ENCODE measurements around the gene MED29. TPM values are rescaled to one million over a fixed set of nuclear protein-coding genes. Genes with fewer than 3 reads are reported as not detected.
A peak's percentile ranks its signal among the peaks of the same experiment; 100 is the strongest.

MED29 gene
- total and polyA plus RNA-seq, 4 donors: 17.8 to 77.7 (median 57.2) TPM

DNA sequence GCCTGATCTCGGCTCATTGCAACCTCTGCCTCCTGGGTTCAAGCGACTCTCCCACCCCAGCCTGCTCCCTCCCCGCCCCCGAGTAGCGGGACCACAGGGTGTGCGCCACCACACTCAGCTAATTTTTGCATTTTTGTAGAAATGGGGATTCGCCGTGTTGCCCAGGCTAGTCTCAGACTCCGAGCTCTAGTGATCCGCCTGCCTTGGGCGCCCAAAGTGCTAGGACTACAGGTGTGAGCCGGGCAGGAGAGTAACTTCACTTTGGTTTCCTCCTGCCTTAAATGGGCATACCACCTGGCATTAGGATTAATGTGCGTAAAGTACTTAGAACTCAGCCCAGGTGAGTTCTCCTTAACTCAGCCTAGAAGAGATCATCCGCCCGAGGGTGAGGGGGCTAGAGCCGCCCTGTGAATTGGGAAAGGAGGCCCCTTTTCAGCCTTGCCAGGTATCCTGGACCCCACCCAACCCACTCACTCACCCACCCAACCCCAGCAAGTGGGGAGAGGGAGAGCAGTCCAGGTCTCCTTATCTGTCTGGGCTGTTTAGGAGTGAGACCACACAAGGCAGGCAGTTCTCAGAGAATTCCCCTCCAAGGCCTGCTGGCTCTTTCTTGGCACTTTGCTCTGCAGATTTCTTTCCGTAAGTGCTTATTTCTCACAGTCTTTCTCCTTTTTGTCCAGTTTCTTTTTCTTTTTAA lies 14.2 kb downstream of the MED29 start:
- DNase-seq (ENCODE audit: low read depth in 4 of 6, low spot score in 6 of 6): no peak
- Histone ChIP-seq H3K36me3 (ENCODE audit: control insufficient read depth, insufficient read depth, low read length) (peaks cover 10% of the 10 kb centered on the region), H3K4me1 (ENCODE audit: control insufficient read depth, insufficient read depth, low read length) (peaks cover 67% of the 10 kb centered on the region), H3K4me3 (ENCODE audit: low read depth, low read length) (no peak overlapping the region), H3K27me3 (ENCODE audit: control insufficient read depth, insufficient read depth, low read length) (peaks cover 45% of the 10 kb centered on the region), H3K9me3 (ENCODE audit: control insufficient read depth, insufficient read depth, low read length) (no peaks in the 10 kb centered on the region), H3K27ac (ENCODE audit: low read depth, low read length) (peak overlapping the region; percentile 81)
- WGBS (ENCODE audit: insufficient coverage): 92% methylated on average over 12 of the region's 17 CpGs

- H3K27me3 ChIP-seq (ENCODE audit: control insufficient read depth, insufficient read depth, low read length): peaks cover 48% of the 10 kb centered on the region
- WGBS (ENCODE audit: insufficient coverage): 10% methylated on average over 17 of the region's 22 CpGs
- peak overlapping the region; percentile 81 for H3K27ac ChIP-seq (ENCODE audit: low read depth, low read length)
- no peaks in the 10 kb centered on the region for H3K9me3 ChIP-seq (ENCODE audit: control insufficient read depth, insufficient read depth, low read length)
- H3K36me3 ChIP-seq (ENCODE audit: control insufficient read depth, insufficient read depth, low read length): peaks cover 10% of the 10 kb centered on the region
- H3K4me3 ChIP-seq (ENCODE audit: low read depth, low read length): peak overlapping the region; percentile 92
- DNase-seq (ENCODE audit: low read depth in 4 of 6, low spot score in 6 of 6): no peak
- H3K4me1 ChIP-seq (ENCODE audit: control insufficient read depth, insufficient read depth, low read length): peaks cover 74% of the 10 kb centered on the region
These were observed 14.9 kb downstream of the MED29 start for GRCh38 chr19:39405958-39406655.

DNA sequence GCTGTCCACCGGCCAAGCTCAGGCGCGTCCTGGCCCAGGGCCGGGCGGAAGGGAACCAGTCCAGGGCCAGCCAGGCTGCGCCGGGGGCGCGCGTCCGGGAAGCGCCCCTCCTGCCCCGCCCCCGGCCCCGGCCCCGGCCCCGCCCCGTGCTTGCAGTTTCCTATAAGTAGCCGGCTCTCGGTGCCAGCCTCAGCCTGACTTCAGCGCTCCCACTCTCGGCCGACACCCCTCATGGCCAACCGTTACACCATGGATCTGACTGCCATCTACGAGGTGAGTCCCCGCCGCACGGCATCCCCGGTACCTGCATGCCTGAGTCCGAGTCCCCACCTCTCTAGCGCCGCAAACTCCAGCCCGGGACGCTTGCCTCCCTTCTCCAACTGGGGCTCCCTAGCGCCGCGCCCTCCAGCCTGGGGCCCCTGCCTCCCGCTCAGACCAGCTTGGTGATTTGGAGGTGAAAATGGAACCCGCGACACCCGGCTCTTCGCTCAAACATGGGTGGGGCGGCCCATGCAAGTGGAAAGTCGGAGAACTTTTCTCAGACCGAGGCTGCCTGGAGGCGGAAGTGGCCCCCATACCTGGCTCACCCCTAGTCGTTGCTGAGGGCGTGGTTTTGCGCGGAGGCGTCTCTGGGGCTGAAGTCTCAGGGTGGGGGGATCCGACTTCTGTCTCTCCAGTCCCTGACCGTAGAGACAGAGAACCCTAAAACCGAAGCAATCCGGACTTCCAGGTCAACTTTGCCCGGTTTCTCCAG lies 15.7 kb downstream of the MED29 start, which contains the start of gene ZFP36:
Gene ZFP36, plus strand, starts transcription at position 192 of the 754 bp plus-strand sequence. Its CDS starts 58 bp downstream, at position 250.
- H3K9me3 ChIP-seq (ENCODE audit: control insufficient read depth, insufficient read depth, low read length): no peaks in the 10 kb centered on the region
- H3K27ac ChIP-seq (ENCODE audit: low read depth, low read length): peak within 1 kb of the TSS; percentile 92
- under 1% methylated on average over 55 of the region's 56 CpGs for WGBS (ENCODE audit: insufficient coverage)
- peaks cover 10% of the 10 kb centered on the region for H3K36me3 ChIP-seq (ENCODE audit: control insufficient read depth, insufficient read depth, low read length)
- H3K27me3 ChIP-seq (ENCODE audit: control insufficient read depth, insufficient read depth, low read length): peaks cover 48% of the 10 kb centered on the region
- DNase-seq (ENCODE audit: low read depth in 4 of 6, low spot score in 6 of 6): peak in 2 of 6 donors; percentile 52 to 83
- peaks cover 72% of the 10 kb centered on the region for H3K4me1 ChIP-seq (ENCODE audit: control insufficient read depth, insufficient read depth, low read length)
- H3K4me3 ChIP-seq (ENCODE audit: low read depth, low read length): peak within 1 kb of the TSS; percentile 92

DNA sequence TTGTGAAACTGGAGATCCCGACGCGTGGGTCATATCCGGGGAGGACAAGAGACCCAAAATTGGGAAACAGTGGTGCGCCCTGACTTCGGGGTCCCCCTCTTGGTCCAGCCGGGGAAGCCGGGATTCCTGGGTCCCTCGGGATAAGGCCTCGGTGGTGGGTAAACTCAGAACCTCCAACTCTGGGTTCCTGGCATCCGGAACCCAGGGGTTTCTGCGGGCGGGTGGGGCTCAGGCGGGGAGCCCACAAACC lies 16.2 kb downstream of the MED29 start:
- H3K27ac ChIP-seq (ENCODE audit: low read depth, low read length): peak overlapping the region; percentile 92
- H3K9me3 ChIP-seq (ENCODE audit: control insufficient read depth, insufficient read depth, low read length): no peaks in the 10 kb centered on the region
- WGBS (ENCODE audit: insufficient coverage): 9% methylated on average over 14 of the region's 14 CpGs
- peak overlapping the region; percentile 92 for H3K4me3 ChIP-seq (ENCODE audit: low read depth, low read length)
- peaks cover 48% of the 10 kb centered on the region for H3K27me3 ChIP-seq (ENCODE audit: control insufficient read depth, insufficient read depth, low read length)
- H3K4me1 ChIP-seq (ENCODE audit: control insufficient read depth, insufficient read depth, low read length): peaks cover 67% of the 10 kb centered on the region
- no peak for DNase-seq (ENCODE audit: low read depth in 4 of 6, low spot score in 6 of 6)
- peaks cover 10% of the 10 kb centered on the region for H3K36me3 ChIP-seq (ENCODE audit: control insufficient read depth, insufficient read depth, low read length)

- DNase-seq (ENCODE audit: low read depth in 4 of 6, low spot score in 6 of 6): no peak
- Histone ChIP-seq H3K27ac (ENCODE audit: low read depth, low read length) (peak overlapping the region; percentile 92), H3K4me3 (ENCODE audit: low read depth, low read length) (peak overlapping the region; percentile 92), H3K36me3 (ENCODE audit: control insufficient read depth, insufficient read depth, low read length) (peaks cover 10% of the 10 kb centered on the region), H3K4me1 (ENCODE audit: control insufficient read depth, insufficient read depth, low read length) (peaks cover 64% of the 10 kb centered on the region), H3K27me3 (ENCODE audit: control insufficient read depth, insufficient read depth, low read length) (peaks cover 48% of the 10 kb centered on the region), H3K9me3 (ENCODE audit: control insufficient read depth, insufficient read depth, low read length) (no peaks in the 10 kb centered on the region)
- 62% methylated on average over 39 of the region's 40 CpGs for WGBS (ENCODE audit: insufficient coverage)
These were observed 16.6 kb downstream of the MED29 start for GRCh38 chr19:39407660-39408391.

DNA sequence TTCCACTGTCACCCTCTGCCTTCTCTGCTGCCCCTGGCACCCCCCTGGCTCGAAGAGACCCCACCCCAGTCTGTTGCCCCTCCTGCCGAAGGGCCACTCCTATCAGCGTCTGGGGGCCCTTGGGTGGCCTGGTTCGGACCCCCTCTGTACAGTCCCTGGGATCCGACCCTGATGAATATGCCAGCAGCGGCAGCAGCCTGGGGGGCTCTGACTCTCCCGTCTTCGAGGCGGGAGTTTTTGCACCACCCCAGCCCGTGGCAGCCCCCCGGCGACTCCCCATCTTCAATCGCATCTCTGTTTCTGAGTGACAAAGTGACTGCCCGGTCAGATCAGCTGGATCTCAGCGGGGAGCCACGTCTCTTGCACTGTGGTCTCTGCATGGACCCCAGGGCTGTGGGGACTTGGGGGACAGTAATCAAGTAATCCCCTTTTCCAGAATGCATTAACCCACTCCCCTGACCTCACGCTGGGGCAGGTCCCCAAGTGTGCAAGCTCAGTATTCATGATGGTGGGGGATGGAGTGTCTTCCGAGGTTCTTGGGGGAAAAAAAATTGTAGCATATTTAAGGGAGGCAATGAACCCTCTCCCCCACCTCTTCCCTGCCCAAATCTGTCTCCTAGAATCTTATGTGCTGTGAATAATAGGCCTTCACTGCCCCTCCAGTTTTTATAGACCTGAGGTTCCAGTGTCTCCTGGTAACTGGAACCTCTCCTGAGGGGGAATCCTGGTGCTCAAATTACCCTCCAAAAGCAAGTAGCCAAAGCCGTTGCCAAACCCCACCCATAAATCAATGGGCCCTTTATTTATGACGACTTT lies 17.4 kb downstream of the MED29 start:
- peaks cover 45% of the 10 kb centered on the region for H3K27me3 ChIP-seq (ENCODE audit: control insufficient read depth, insufficient read depth, low read length)
- H3K36me3 ChIP-seq (ENCODE audit: control insufficient read depth, insufficient read depth, low read length): peaks cover 10% of the 10 kb centered on the region
- peak overlapping the region; percentile 92 for H3K27ac ChIP-seq (ENCODE audit: low read depth, low read length)
- H3K4me1 ChIP-seq (ENCODE audit: control insufficient read depth, insufficient read depth, low read length): peaks cover 57% of the 10 kb centered on the region
- H3K4me3 ChIP-seq (ENCODE audit: low read depth, low read length): peak overlapping the region; percentile 92
- WGBS (ENCODE audit: insufficient coverage): 78% methylated on average over 14 of the region's 20 CpGs
- DNase-seq (ENCODE audit: low read depth in 4 of 6, low spot score in 6 of 6): no peak
- no peaks in the 10 kb centered on the region for H3K9me3 ChIP-seq (ENCODE audit: control insufficient read depth, insufficient read depth, low read length)

DNA sequence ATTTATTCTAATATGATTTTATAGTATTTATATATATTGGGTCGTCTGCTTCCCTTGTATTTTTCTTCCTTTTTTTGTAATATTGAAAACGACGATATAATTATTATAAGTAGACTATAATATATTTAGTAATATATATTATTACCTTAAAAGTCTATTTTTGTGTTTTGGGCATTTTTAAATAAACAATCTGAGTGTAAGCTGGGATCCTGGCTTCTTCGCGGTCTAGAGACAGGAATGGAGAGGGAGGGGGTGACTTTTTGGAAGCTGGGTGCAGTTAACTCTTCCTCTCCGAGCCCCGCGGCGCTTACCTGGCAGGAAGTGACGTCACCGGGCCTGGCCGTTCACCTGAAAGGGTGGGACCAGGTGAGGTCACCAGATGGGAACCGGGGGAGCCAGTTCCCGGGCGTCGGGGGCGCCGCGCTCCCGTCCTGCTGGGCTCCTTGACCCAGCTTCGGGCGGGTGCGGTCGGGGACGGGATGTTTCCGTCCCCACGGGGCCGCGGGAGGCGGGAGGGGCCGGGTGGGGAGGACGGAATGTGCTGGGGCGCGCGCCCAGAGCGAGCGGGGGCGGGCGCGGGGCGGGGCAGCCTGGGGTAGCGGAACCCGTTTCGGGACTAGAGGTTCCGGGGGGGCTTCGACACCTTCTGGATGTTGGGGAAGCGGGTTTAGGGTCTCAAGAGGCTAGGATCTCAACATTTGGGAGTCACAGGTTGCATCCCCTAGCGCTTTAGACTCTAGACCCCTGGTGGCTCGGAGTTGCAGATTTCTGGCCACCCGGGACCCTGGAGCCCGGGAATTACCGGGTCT lies 18.2 kb downstream of the MED29 start:
- DNase-seq (ENCODE audit: low read depth in 4 of 6, low spot score in 6 of 6): peak in 2 of 6 donors; percentile 61 to 69
- H3K4me1 ChIP-seq (ENCODE audit: control insufficient read depth, insufficient read depth, low read length): peaks cover 59% of the 10 kb centered on the region
- peak overlapping the region; percentile 98 for H3K27ac ChIP-seq (ENCODE audit: low read depth, low read length)
- H3K9me3 ChIP-seq (ENCODE audit: control insufficient read depth, insufficient read depth, low read length): no peaks in the 10 kb centered on the region
- 1% methylated on average over 42 of the region's 52 CpGs for WGBS (ENCODE audit: insufficient coverage)
- peaks cover 42% of the 10 kb centered on the region for H3K27me3 ChIP-seq (ENCODE audit: control insufficient read depth, insufficient read depth, low read length)
- H3K4me3 ChIP-seq (ENCODE audit: low read depth, low read length): peak overlapping the region; percentile 51
- peaks cover 10% of the 10 kb centered on the region for H3K36me3 ChIP-seq (ENCODE audit: control insufficient read depth, insufficient read depth, low read length)

DNA sequence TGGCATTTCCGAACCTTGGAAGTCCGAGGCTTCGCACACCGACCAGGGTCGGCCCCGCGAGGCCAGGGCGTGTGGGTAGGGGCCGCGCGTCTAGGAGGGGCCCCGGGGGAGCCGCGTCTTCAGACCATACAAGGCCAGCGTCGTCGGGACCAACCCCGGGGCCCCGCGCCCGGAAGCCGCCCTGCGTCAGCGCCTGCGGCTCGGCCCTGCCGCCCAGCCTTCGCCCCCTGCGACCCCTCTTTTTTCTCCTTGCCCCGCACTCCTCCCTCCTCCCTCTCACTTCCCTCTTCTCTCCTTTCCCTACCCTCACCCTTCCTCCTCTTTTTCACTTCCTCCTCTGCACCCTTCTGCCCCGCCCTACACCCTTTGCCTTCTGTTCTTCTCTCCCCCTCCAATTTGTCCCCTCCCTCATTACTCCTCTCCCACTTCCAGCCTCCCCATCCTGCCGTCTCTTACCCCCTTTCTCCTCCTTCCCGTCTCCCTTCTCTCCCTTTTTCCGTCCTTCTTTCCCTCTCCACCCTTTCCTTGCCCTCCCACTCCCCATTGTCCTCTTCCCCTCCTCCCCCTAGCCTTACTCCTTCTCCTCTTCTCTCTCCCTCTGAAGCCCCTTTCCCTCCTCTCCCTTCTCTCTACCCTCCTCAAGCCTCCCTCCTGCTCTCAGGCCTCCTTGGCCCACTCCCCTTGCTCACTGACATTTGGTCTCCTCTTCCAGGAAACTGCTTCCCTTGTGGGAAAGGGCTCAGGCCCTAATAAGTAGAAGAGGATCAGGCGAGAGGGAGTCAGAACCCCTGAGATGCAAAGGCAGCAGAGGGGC lies 19.0 kb downstream of the MED29 start:
- DNase-seq (ENCODE audit: low read depth in 4 of 6, low spot score in 6 of 6): no peak
- peaks cover 42% of the 10 kb centered on the region for H3K27me3 ChIP-seq (ENCODE audit: control insufficient read depth, insufficient read depth, low read length)
- peak overlapping the region; percentile 51 for H3K4me3 ChIP-seq (ENCODE audit: low read depth, low read length)
- no peaks in the 10 kb centered on the region for H3K9me3 ChIP-seq (ENCODE audit: control insufficient read depth, insufficient read depth, low read length)
- 5% methylated on average over 35 of the region's 35 CpGs for WGBS (ENCODE audit: insufficient coverage)
- peaks cover 67% of the 10 kb centered on the region for H3K4me1 ChIP-seq (ENCODE audit: control insufficient read depth, insufficient read depth, low read length)
- peaks cover 16% of the 10 kb centered on the region for H3K36me3 ChIP-seq (ENCODE audit: control insufficient read depth, insufficient read depth, low read length)
- peak overlapping the region; percentile 98 for H3K27ac ChIP-seq (ENCODE audit: low read depth, low read length)
